HG02759 (cell line): ENCODE data around the gene GSDME.
"Not testable (repeated sequence)": the region's sequence is repeated elsewhere in the genome, so short reads cannot be mapped to it uniquely, and the experiment has no call there.

Source experiments
- ATAC-seq: cut with Tn5 transposase; IDR thresholded peaks from one replicate; pipeline ENCODE4 v1.9.1; 2021; ENCODE audit warnings: mild to moderate bottlenecking, moderate library complexity; ENCODE audit not compliant: unreplicated experiment

Gene GSDME

GRCh38 chr7:24742506-24743162, 14.6 kb downstream of the GSDME start:
- no peak for ATAC-seq

GRCh38 chr7:24741679-24742505, 15.4 kb downstream of the GSDME start:
- ATAC-seq, result no peak

- ATAC-seq, result no peak
Measured at GRCh38 chr7:24740871-24741270, 16.4 kb downstream of the GSDME start.

GRCh38 chr7:24739306-24739705, 18.0 kb downstream of the GSDME start:
- no peak for ATAC-seq

- ATAC-seq, result no peak
Measured at GRCh38 chr7:24738577-24738976, 18.7 kb downstream of the GSDME start.

GRCh38 chr7:24737281-24737680, 20.0 kb downstream of the GSDME start:
- ATAC-seq, result no peak

GRCh38 chr7:24735594-24735993, 21.7 kb downstream of the GSDME start:
- ATAC-seq, result not testable (repeated sequence)

- no peak for ATAC-seq
Measured at GRCh38 chr7:24734306-24734705, 23.0 kb downstream of the GSDME start.

- ATAC-seq, result peak; percentile 14
Measured at GRCh38 chr7:24733414-24734060, 23.7 kb downstream of the GSDME start.

GRCh38 chr7:24732646-24733413, 24.4 kb downstream of the GSDME start:
- peak; percentile 81 for ATAC-seq

- no peak for ATAC-seq
Measured at GRCh38 chr7:24731313-24731712, 26.0 kb downstream of the GSDME start.

- ATAC-seq, result no peak
Measured at GRCh38 chr7:24730018-24730369, 27.3 kb downstream of the GSDME start.

- ATAC-seq, result no peak
Measured at GRCh38 chr7:24729365-24730017, 27.8 kb downstream of the GSDME start.

GRCh38 chr7:24728503-24729364, 28.5 kb downstream of the GSDME start:
- ATAC-seq, result peak; percentile 37

- ATAC-seq, result no peak
Measured at GRCh38 chr7:24728121-24728500, 29.2 kb downstream of the GSDME start.

GRCh38 chr7:24727154-24728120, 29.8 kb downstream of the GSDME start:
- ATAC-seq, result peak; percentile 56

GRCh38 chr7:24725554-24726241, 31.6 kb downstream of the GSDME start:
- no peak for ATAC-seq
